HG02943 (cell line): ENCODE results near the gene ANKS1A.

ENCODE experiments used
- ATAC-seq: cut with Tn5 transposase; IDR thresholded peaks from one replicate; pipeline ENCODE4 v1.9.1; 2021; ENCODE audit warnings: mild to moderate bottlenecking, low read depth, moderate library complexity; ENCODE audit not compliant: unreplicated experiment

ANKS1A gene

DNA sequence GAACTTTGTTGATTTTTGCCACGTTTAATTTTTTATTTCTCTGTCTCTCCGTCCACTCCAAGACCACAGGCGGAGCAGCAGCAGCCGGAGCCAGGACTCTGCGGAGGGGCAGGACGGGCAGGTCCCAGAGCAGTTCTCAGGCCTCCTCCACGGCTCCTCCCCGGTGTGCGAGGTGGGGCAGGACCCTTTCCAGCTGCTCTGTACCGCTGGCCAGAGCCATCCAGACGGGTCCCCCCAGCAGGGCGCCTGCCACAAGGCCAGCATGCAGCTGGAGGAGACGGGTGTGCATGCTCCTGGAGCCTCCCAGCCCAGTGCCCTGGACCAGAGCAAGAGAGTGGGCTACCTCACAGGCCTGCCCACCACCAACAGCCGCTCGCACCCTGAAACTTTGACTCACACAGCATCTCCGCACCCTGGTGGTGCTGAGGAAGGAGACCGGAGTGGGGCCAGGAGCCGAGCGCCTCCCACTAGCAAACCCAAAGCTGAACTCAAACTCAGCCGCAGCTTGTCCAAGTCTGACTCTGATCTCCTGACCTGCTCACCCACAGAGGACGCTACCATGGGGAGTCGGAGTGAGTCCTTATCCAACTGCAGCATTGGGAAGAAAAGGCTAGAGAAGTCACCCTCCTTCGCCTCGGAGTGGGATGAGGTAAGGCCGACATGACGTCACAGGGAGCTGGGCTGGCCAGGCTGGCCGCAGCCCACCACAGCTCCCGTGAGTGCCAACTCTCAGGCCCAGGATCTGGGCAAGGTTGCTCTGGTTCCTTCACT is 128.5 kb downstream of the ANKS1A start:
- ATAC-seq: no peak

DNA sequence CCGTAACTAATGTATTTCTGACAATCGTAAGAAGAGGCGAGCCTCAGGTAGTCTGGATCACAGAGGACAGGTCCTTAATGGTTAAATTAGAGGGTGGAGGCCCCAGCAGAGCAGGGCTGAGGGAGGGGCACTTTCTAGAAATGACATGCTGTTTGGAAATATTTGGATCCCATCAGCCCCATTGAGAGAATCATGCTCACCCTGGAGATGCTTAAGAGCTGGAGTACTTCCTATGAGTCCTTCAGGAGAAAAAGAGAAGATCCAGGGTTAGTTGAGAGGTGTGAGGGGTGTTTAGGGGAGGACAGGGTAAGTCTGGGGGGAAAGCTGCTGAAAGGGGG is 129.1 kb downstream of the ANKS1A start:
- no peak for ATAC-seq

DNA sequence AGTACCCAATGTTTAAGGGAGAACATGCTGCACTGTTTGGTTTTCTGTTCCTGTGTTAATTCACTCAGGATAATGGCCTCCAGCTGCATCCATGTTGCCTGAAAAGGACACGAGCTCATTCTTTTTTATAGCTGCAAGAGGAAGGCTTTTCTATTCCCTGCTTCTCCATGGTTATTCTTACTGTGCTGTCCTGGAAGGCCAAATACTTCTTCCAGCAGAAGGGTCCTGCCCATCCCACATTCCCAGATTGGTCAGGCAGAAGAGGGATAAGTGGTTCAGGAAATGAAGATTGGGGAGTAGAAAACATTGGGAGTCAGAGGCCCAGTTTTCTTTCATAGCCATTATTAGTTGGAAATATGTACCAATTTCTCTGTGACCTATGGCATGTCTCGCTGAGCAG is 129.7 kb downstream of the ANKS1A start:
- no peak for ATAC-seq

DNA sequence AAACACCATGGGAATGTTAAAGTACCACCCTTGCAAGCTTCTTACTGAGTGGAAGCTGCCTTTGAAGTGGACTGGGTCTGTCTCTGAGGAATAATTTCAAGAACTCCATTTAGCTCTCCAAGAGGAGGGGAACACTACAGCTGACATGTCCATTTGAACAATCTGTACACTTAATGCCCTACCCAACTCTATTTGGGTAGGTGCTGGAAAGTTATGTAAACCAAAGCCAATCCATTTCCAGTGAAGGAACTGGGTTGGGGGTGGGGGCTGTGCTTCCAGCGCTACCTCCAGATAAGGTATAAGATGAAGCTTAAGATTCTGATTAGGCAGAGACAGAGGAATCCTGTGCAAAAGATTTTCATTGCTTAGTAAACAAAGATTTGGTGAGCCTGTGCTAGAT is 130.1 kb downstream of the ANKS1A start:
- no peak for ATAC-seq

DNA sequence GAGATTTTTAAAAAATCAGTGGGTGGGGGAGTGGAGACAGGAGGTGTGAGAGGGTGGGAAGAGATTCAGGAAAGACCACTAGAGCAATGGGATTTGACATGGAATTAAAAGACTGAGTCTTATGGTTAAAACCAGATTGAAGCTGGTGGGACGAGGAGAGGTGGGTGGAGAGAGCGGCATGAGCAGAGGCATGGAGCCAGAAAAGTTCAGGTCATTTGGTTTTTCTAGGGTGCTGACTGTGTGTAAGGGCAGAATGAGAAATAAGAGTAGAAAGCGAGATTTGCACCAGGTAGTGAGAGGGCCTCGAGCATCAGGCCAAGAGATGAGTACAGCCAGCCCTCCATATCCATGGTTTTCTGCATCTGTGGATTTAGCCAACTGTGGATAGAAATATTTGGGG is 130.8 kb downstream of the ANKS1A start:
- no peak for ATAC-seq

DNA sequence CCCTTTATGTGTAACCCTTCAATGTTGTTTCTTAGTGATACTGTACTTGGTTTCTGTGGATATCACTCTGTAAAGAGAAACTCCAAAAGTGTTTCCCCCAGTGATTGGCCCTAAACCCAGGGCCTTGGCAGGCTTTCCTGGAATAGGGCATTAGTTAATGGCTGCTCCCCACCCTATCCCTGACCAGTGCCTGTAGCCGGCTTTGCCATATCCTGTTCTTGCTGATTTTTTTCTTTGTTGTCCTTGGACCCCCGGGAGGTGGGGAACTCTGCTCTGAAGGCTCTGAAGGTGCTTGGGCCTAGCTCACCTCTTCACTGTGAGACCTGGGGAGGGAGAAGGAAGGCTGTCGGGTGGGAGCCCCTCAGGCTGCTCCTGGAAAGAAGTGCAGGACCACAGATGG is 131.9 kb downstream of the ANKS1A start:
- ATAC-seq: no peak

DNA sequence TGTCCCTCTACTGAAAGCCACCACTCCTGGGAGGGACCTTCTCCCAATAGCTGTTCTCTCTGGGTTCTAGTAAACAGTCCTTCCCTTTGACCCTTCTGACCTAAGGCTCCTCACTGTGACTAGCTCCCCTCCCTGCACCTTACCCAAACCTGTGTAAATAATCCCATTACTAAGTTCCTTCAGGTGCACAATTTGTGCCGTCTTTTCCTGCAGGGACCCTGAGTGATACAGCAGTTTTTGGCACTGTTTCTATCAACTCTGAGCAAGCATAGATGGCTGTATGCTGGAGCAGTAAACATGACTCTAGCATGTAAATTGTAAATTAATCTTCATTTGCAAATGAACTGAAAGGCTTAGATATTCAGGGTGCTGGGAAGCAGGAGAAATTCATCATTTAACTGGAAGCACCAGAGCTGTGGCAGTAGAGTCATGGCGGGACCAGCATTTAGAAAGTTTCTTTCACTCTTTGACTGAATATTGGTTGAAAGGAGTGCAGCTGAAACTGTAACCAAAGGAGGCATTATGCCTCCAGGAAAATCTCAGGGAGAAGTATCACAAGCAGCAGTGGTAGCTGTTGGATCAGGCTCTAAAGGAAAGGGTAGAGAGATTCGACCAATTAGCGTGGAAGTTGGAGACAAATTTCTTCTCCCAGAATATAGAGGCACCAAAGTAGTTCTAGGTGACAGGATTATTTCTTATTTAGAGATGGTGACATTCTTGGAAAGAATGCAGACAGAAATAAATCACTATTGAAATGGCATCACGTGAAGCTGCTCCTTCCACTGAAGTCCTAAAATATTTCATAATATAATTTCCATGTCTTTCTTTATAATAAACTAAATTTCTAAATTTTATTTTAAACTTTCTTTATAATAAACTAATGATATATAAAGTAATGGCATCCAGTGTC is 134.3 kb downstream of the ANKS1A start:
- ATAC-seq: no peak

DNA sequence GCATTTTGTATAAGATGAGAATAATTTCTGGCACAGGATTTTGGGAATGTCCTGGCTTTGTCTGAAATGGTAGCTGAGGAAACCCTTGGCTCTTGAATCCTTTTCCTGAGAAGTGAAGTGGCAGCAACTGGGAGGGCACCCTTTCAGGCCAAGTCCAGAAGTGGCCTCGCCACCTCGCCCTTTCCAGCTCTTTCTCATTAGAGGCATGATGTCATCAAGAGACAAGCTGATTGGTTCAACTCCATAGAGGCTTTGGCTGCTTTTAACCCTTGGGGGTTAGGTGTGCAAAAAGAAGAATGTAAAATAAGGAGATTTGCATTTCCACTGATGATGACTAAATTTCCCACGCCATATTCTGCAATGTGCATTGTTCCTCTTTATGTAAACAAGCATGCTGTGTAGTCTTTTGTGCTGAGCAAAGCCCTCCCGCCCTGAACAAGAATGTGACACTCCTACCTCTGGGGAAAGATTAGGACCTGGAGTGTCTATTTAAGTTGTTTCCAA is 135.5 kb downstream of the ANKS1A start:
- ATAC-seq: no peak

DNA sequence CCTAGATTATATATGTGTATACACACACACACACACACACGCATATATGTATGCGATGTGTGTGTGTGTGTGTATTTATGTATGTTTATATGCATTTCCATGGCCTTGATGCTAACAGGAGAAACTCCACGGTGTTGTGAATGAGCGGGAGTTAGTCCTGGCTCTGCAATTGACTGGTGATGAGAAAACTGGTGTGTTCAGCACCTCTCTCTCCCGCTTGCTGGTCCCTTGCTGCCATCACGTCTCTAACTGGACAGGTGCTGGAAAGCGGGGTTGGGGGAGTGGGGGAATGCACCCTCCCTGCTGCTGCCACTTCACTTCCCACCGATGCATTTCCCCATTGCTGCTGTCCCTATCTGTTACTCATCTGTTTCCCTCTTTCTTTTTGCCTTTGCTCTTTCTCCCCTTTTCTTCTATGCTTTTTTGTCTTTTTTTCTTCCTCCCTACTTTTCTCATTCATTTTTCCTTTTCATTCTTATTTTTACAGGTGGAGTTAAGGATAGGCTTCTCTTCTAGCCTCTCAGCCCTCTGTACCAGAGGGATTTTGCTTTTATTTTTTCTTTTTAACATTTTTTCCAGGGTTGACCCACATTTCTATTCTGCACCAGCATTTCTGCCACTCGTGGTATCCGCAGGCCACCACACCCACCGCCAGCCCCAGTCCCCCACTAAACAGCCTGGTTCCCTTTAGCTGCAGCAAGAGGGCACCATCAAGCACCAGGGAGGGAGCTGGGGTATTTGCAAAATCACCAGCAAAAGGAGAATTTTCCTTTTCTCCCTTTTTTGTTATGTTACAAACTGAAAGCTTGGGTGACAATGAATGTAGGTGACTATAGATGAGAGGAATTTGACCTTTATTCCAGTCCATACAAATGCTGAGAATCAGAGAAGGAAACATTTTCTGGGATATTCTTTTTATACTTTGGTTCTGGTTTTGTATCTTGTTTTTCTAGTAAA is 136.5 kb downstream of the ANKS1A start:
- ATAC-seq: no peak

DNA sequence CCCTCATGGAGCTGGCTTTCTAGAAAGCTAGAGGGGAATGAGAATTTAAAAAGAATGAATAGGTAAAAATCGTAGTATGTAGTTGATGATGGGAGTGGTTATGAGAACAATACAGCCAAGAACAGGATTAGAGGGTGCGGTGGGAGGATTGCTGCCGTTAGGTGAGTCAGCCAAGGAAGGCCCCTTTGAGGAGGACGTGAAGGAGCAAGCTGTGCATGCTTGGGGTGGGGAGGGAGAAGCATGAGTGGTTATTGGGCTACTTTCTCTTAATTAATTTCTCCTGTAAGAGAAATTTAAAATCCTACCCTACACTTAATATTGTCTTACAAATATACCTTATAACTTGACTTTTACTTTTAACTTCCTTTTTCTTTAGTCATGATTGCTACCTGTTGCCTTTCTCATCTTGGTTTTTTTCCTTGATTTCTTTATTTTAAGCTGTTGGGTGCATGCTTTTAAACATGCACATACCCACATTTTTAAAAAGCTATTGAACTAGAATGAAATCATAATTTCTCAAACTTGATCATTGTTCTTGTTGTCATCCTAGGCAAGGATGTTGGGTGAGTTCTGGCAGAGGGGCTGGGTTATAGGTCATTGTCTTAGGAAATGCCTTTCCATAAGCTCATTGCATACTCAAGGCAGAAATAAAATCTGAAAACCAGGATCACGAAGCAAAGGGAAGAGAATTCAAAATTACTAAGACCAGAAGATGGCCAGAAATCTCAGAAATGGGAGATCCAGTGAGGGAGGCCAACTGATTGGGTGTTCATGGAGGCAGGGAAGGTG is 137.6 kb downstream of the ANKS1A start:
- ATAC-seq: no peak

DNA sequence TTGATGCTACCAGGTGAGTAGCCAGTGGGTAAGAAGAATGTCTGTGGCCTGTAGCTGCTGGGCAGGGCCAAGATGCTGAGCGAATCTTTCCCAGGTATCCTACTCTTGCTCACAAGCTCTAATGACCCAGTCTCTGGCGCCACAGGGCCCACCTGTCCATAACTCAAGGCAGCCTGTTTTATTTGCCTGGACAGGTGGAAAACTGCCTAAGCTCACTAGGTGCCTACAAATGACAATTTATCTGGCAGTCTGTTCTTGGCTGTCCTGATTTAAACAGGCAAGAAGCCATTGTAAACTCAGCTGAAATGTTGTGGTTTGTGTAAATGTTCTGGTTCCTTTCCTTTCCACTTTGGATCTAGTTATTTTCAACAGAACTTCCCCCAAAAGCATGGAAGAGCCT is 138.8 kb downstream of the ANKS1A start:
- ATAC-seq: no peak

DNA sequence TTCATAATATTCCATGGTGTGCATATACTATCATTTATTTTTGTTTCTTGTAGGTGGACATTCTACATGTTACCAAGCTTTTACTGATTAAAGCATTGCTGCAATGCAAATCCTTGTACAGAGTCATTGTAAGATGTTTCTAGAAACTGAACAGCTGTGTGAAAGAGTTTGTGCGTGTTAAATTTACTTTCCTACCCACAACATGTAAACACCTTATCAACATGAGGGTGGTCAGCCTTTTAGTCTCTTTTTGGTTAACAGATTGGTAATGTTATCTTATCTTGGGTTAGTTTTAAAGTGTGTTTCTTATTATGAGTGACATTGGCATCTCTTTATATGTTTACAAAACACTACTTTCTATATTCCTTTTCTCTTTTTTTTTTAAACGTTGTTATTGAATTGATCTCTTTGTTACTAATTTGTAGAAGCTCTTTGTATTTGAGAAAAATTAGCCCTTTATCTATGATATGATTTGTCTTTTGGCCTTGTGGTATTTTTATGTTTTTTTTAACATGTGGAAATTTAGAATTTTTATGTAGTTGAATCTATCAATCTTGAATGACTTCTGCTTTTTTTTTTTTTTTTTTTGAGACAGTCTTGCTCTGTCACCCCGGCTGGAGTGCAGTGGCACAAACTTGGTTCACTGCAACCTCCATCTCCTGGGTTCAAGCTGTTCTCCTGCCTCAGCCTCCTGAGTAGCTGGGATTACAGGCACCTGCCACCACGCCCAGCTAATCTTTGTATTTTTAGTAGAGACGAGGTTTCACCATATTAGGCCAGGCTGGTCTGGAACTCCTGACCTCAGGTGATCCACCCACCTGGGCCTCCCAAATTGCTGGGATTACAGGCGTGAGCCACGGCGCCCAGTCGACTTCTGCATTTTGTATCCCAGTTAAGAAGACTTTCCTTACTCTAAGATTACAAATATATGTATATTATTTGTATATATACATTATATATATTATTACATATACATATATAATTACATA is 140.0 kb downstream of the ANKS1A start:
- ATAC-seq: no peak

DNA sequence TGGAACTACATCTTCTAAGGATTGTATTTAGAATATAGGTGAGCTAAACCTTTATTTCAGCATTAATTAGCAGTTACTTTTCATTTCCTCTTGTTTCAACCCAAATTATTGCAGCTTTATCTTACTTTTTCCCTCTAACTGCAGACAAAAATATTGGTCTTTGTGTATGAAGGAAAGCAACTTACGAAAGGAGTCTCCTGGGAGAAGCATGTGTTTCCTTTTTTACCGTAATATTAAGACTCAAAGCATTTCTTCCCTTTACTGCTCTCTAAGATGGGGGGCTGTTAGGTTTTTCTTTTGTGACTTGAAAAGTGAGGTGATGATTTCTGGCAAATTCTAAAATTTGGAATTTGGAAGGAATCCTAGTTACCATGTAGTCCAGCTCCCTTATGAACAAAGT is 141.0 kb downstream of the ANKS1A start:
- ATAC-seq: no peak

DNA sequence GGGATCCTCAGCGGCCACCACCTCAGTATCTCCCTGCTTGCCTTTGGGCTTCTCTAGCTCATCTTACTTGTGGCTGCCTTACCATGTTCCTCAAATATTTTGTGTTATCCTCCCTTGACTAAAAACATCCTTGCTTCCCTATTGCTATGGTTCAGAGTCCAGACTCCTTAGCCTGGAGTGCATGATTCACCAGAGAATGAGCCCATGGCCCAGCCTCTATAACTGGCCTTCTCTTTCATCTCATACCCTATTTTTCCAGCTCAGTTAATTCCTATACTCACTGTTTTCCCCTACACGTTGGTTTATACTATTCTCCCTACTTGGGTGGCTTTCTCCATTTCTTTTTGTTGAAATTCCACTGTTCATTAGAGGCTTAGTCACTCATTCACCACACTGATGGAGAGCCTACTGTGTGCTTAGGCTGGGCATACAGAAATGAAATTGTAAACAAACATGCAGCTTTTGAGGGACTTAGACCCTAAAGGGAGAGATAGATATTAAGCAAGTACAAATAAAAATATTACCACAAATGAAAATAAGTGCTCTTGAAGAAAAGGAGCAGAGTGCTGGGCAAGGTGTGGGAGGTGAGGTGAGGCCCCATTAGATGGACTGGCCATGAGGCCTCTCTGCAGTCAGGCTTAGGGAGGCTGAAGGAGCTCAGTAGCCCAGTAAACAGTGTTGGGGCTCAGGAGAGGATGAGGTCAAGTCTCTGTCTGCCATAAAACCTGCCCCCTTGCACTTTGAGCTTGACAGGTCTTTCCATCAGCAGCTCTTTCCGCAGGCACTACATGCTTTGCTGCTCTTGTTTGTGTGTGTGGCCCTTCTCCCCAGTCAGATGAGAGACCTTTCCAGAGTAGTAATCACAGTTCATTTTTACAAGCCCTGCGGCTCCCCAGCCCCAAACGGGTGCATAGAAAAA is 142.8 kb downstream of the ANKS1A start:
- ATAC-seq: no peak

DNA sequence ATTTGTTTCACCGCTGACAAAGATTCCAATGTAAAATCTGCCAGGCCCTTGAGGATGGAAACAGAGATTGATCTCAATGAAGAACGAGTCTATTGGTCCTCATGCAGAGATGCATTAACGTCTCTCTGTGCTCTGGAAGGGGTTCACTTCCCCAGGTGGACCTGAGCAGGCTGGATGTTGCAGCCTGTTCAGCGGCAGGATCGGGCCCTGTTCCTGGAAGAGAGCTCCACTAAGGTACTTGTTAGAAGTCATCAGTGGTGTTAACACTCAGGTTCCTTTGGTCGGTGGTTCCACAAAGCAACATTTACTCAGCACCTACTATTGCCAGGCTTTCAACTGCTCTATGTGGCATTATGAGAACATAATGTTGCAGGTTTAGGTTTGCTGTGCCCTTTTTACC is 144.6 kb downstream of the ANKS1A start:
- ATAC-seq: no peak

DNA sequence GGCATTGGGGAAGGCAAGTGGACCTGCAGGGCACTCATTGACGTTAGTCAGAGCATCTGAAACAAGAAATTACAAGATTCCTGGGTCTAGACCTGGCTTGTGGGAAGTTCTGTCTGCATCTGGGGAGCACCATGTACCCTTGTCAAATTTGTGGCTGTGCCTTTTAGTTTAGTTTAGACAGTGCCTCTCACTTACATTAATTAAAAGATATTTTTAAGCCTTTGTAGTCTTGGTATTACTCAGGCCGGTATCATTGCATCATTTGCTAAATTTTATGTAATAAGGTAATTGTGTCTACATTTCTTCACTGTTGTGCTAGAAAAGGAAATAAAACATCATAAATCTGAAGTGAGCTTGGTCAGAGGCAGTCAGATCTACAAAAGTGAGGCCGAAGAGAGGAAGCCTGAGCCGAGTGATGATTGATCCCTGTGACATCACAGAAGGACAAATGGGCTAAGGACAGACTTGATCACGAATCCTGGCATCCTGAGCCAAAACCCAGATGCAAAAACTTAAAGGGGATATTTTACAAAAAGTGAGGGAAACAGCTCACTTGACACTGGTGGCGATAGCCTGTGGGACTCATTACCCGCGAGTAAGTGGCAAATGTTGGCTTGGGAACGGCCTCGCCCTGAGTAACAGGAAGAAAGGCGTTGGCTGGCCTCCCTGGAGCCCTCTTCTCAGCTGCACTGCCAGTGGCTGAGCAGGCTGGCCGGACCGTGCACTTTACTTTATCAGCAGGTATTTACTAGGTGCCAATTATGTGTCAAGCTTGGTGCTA is 145.5 kb downstream of the ANKS1A start:
- no peak for ATAC-seq

DNA sequence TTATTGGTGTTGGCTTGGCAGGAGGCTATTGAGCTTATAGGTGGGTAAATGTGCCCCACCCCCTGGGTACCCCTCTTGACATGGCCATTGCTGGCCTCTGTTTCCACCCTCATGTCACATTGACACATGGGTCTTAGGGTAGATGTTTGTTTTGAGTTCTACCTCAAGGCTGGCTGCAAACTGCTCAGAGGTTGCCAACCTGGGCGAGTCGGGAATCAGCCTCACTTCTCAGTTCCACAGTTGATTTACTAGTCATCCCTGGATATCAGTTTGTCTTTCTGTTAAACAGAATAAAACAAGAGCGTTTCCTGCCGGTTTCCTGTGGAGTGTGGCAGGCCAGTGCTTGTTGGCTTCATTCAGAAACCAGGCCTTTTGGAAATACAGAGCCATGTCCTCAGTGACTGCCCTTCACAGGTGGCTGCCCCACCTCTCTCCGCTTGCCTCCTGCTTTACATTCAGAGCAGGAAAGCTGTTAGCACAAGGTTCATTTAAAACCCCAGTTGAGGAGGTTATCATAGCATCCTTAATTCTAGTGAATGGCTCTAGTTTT is 146.5 kb downstream of the ANKS1A start:
- no peak for ATAC-seq
